ENCODE results near the gene NUDT14.

Gene NUDT14

DNA sequence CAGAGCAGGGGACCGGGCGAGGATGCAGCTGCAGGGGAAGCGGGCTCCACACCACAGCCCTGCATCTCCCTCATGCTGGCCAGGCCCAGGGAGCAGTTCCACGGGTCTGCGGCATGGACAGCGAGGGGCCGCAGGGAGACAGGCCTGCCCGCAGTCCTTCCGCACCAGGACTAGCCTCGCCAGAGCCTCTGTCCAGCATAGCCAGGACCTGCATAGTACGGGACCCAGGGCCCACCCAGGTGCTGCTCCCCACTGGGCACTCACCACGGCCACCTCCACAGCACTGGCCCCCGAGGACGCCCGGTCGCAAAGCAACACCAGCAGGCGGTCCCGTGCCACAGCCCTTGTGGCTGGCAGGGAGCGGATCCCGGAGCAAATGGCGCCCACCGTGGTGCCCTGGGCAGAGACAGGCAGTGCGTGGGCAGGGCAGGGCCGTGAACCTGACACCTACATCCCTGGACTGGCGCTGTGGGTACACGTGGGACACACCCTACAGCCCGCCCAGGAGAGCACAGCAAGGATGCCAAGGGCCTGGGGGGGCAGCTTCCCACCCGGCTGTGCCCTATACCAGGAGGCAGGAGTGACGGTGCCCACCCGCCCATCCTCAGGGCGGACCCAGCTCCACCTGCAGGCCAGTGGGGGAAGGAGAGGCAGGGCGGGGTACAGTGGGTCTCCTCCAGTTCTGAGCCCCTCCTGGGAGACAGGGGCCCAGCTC, 36.3 kb downstream of the NUDT14 start:
- DNase-seq = no peak

DNA sequence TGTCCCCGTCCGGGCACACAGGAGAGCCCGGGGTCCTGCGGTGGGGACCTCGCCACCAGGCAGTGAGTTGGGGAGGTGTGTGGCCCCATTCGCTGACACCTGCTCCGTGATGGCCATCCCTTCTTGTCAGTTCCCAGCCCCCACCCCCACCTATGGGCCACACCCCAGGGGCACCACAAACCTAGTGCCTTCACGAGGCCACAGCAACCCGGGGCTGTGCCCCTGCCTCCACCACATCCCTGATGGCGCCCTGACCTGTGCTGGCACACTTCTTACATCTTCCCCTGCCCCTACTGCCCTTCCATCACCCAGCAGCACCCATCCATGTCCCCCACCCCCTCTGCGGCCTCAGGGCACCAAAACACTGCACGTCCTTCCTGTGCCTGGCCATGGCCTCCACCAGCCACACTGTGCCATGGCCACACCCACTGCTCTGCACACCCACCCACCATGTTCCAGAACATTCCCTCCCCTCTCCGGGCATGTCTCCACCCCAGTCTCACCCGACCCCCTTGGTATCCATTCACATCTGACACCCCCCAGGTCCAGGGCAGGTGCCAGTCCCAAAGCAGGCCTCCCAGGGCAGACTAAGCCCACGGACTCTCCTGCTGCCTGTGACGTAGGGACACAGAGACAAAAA, 37.0 kb downstream of the NUDT14 start:
- DNase-seq = no peak

DNA sequence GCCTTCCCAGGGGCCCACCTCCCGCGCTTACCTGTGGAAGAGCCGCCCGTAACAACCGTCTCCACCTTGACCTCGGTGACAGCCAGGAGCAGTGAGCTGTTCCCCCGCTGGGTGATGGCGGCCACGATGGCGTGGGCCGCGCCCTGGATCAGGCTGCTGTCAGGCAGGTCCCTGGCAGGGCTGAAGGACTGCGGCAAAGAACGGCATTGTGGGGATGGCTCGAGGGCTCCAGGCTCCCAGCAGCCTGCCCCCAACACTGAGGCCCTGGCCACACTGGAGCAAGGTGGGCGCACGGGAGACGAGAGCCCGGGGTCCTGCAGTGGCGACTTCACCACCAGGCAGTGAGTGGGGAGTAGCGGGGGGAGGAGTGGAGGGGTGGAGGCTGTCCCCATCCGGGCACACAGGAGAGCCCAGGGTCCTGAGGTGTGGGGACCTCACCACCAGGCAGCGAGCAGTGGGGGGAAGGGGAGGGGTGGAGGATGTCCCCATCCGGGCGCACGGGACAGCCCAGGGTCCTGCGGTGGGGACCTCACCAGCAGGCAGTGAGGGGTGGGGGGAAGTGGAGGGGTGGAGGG, 37.6 kb downstream of the NUDT14 start:
- DNase-seq = no peak

DNA sequence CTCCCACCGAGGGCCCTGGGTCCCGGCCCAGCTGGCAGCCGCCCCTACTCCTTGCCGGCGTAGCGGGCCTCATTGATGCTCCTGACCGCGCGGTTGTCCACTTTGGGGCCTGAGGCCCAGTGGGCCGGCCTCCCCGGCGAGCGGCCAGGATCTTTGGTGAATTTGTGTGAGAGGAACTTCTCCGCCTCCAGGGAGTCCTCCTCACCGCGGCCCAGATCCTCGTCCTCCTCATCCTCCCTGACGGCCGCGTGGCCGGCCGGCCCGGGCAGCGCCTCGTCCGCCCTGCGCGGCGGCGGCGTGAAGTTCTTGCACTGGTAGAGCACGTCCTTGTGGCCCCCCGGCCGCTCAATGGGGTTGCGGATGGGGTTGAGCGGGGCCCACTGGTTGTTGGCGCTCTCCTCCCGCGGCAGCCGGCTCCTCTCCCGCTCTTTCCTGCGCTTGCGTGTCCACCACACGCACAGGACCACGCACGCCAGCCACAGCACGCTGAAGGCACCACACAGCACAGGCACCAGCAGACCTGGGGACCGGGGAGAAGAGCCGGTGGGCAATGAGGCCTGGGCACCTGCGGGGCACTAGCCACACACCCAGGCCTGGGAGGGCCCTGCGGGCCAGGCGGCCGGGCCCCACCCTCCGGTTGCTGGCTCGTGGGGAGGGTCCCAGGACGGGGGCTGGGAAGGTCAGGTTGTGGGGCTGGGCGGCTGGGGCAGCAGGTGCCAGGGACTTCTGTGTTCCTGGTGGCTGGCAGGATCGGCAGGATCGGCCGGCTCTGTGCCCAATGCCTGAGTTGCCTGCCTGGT, 38.3 kb downstream of the NUDT14 start:
- no peak for DNase-seq

DNA sequence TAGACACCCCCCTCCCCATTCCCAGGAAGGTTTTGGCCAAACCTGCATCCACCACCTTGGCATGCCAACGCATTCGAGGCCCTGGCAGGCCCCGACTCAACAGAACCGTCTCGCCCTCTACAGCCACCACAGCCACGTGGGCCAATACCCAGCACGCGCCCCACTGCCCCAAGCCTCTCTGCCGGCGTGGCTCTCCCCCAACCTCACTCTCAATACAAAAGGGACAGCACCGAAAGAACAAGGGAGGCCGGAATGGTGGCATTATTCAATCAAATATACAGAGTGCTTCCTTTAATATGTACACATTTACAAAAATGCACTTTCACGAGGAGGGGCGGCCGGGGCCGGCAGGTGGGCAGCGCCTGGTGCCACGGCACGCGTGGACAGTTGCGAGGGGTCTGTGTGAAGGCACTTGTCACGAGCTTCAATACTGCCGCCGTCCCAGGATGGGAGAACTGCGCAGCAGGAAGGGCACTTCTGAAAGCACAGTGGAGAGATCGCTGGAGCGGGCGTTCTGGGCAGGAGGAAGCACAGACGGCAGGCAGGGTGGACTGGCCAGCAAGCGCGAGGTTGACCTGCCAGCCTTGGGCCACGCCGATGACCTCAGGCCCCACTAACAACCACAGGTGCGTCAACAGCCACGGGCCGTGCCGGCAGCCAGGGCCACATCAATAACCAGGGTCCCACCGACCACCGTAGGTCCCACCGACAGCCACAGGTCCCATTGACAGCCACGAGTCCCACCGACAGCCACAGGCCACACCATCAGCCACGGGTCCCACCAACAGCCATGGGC, 39.4 kb downstream of the NUDT14 start:
- DNase-seq = no peak

DNA sequence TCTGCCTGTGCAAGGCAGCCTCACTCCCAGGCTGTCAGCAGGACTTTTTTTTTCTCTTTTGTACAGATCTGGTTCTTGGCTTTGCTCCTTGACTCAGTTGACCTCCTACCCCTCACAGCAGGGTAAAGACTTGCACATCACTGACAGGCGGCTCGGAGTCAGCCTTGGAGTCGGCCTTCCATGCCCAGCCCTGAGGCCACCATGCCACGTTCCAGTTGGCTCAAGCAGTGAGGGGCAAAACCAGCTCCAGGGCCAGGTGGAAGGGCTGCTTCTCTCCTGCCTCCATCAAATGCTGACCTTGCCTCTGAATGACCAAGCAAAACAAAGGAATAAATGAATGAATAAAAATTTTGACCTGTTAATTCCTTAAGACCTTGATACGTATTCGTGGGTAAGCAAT, 40.1 kb downstream of the NUDT14 start:
- no peak for DNase-seq

DNA sequence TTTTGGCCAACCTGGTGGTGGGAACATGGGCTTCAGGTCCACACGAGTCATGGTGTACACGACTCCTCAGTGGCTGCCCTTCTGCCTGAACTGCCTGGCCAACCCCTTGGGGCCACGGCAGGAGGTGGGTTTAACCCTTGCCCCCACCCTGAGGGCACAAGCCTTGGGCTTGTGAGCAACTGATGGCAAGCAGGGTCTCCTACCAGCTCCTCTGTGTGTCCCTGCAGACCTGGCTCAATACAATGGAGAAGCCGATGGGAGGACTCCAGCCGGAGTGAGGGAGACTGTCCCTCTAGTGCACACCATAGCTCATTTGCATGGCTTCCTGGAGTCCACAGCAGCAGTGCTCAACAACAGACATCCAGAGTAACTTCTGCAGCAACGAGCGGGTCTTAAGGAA, 40.5 kb downstream of the NUDT14 start:
- DNase-seq = no peak

DNA sequence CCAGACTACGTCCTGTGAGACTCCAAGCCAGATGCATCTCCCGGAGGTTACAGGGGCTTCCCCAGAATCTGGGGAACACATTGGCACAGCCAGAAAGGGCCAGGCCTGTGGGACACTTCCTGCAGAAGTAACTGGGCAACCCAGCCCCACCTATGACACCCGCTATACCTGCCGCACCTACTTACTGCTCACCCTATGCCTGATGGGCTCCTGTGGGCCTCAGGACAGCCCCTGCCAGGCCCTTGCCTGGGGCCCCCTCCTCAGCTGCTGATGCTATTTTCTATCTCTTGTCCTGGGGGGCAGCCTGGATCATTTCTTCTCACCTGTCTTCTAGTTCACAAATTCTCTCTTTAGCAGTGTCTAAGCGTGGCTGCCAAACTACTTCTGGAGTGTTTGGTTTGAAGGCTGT, 41.3 kb downstream of the NUDT14 start:
- no peak for DNase-seq

DNA sequence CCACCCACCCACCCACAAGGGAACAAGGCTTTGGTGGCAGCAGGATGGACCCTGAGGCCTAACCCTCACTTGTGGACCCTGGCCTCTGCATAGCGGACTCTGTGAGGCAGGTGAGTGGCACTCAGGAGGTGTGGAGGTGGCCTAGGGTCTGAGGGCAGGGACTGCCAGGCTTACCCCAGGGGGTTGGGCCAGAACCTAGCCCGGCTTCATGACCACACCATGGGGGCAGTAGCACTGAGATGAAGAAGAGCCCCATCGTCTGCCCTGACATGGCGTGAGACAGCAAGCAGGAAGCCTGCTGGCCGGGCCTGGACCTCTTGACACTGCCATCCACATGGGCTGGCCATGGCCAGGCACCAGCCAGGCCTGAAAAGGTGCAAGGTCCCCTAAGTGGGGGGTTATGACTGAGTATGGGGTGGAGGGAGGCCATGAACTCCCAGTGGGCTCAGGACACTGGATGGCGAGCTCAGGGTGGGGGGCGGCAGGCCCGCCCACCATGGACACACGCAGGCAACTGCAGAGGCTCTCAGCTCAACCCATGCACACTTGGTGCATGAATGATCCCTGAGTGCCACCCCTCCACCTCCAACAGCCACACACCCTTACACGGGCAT, 41.8 kb downstream of the NUDT14 start:
- DNase-seq = no peak

DNA sequence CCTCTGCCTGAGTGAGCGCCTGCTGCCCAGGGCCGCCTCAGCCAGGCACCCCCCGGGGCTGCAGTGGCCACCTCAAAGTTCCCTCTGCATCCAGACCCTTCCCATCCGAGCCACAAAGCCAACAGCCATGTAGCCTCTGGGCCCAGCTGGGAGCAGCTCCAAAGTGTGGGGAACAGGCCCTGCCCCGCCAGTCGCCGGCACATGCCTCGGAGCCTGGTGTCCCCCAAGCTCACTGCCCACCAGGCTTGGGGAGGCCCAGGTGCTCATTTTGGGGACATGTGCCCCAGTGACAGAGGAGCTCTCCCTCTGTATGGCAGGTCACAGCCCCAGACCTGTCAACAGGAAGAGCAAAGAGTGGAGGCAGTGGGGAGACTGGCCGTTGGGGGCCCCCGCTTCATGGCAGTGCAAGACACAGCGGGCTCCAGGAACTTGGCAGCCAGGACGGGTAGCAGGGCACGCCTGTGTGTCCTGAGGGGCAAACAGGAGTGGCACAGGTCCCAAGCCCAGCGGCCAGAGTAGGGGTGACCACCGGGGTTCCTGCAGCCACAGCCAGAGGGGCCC, 42.5 kb downstream of the NUDT14 start:
- DNase-seq = no peak

DNA sequence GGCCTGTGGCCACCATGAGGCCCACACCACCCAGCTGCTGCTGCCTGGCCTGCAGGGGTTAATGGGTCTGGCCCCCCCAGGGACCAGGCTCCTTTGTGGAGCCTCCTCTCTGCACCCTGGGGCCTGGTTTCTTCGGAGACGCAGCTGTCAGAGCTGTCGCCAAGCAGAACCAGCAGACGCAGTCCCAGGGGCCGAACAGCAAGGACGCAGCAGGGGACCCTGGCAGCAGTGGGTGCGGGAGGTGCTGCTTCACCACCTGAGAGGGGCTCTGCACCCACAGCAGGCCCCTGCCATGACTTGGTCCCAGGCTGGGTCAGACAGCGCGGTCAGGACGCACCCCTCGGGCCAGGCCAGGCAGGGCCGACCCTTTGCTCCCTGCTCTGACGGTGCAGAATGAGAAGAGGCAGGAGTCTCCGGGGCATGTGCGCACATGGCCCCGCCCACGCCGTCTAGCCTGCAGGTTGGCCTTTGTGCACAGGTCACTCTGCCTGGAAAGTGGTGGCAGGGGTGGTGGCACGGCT, 43.0 kb downstream of the NUDT14 start:
- DNase-seq = no peak

DNA sequence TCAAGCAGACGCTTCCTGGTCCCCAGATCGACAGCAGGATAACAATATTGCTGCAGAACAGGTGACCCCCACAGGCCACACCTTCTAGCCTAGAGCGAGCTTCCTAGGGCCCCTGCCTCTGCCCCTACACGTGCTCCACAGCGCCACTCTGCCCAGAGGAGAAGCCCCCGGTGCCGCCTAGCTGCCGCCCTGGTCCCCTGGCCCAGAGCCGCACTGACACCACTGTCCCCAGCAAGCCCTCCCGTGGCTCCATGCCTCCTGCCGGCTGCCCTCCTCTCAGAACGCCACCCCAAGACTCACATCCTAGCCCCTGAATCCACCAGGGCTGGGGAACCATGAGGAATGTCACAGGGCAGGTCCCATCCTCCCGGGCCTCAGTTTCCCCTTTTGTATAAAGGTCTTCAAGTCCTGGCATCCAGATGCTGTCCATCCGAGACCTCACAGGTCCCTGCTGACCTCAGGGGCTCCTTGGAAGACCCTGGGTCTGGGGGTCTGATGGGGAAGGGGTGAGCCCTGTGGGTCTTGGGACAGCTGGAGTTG, 43.6 kb downstream of the NUDT14 start:
- no peak for DNase-seq

DNA sequence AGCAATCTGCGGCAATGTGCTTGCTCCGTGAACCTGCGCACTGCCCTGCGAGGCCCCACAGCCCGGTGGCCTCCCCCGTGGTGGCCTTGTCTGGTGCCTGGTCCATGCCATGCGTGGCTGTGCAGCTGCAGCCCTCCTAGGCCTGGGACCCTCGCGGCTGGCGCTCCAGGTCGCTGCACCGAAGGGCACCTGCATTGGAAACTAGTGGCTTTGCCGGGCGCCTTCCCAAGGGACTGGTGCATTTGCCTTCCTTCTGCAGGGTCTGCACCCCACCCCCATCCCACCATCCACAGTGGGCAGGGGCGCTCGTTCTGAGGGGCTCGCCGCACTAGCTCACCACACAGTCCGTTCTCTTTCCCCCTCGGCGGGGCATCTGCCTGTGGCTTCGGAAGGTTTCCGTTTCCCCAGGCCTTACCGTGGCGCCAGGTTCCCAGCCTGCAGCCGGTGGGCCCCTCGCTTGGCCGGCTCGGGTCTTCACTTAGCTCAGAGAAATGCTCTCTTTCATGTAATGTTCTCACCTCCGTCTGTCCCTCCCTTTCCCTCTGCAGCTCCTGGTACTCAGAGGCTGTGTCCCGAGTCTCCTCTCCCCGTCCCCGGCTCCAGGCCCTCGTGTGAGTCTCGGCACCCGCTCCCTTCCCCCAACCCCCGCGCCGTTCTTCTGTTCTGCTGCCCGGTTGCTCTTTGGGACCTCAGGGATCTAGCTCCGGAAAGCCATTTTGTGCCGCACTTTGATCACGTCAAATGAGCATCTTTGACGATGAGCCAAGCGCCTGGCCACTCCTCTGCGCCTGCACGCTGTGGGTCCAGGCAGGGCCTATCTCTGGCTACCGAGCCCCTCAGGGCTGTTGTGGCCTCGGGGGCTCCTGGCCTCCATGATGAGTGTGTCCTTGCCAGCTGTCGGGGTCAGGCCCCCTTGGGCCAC, 44.5 kb downstream of the NUDT14 start:
- no peak for DNase-seq

DNA sequence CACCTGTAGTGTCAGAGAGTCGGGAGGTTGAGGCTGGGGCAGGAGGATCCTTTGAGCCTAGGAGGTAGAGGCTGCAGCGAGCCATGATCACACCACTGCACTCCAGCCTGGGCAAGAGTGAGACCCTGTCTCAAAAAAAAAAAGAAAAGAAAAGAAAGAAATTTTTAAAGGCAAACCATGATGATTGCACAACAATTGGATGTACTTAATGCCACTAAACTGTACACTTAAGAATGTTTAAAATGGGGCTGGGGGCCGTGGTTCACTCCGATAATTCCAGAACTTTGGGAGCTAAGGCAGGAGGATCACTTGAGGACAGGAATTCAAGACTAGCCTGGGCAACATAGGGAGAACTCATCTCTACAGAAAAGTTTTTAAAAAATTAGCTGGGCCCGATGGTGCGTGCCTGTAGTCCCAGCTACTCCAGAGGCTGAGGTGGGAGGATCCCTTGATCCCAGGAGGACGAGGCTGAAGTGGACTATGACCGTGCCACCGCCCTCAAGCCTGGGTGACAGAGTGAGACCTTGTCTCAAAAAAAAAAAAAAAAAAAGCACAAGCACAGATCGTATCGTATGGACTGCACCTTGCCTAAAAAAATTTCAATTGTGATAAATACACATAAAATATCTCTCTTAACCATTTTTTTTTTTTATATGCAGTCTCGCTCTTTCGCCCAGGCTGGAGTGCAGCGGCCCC, 45.3 kb downstream of the NUDT14 start:
- no peak for DNase-seq

DNA sequence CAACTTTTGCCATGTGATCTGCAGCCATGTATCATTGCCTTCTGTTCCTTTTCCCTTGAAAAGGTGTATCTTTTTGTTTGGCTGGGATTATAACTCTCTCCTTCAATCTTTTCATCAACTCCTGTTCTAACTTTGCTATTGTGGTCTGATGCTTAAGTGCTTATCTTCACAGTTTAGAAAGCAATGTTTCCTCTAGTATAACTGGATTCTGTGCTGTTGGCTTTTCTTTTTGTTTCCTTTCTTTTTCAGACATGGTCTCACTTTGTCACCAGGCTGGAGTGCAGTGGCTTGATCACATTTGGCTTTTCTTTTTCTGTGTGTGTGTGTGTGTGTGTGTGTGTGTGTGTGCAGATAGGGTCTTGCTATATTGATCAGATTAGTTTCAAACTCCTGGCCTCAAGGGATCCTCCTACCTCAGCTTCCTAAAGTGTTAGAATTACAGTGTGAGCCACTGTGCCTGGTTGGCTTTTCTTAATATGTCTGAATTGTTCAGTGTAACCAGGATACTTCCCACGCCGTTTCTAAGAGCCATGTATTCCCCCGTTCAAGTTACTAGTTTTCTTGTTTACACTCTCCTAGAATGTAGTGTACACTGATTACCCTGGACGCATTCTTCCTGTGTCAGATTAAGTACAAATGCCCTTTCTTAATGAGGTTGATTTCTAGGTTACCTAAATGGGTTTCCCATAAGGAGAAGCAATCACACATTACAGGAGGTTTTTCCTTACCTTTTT, 48.0 kb downstream of the NUDT14 start:
- DNase-seq = no peak

DNA sequence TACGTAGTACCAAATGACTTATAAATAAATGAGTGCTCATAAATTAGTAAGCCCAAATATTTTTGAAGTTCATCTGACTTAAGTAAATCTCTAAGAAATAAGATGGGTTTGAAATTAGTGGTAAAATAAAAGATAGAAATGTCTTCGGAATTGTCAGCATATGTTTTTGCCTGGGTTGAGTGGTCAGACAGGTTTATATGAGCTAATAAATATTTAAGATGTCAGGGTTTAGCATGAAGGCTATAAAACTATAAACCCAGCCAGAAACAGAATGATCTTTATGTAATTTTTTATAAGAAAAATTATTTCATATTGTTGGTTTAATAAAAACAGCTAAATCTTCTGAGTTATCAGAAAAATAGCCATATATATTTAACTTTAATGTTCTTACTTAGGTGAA, 49.9 kb downstream of the NUDT14 start:
- no peak for DNase-seq

DNA sequence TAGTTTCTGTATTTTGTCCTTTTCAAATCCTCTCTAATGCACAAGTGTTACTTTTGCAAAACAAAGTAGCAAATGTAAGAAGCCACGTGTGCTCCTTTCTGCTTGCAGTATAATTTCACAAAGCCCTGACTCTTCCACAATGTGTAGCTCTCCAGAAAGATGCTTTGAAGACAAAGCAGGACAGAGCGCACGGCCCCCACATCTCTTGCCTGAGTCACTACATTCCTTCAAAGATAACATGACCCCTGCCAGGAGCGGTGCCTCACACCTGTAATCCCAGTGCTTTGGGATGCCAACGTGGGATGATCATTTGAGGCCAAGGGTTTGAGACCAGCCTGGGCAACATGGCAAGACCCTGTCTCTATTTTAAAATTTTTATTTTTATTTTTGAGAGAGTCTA, 53.1 kb downstream of the NUDT14 start:
- DNase-seq = no peak

DNA sequence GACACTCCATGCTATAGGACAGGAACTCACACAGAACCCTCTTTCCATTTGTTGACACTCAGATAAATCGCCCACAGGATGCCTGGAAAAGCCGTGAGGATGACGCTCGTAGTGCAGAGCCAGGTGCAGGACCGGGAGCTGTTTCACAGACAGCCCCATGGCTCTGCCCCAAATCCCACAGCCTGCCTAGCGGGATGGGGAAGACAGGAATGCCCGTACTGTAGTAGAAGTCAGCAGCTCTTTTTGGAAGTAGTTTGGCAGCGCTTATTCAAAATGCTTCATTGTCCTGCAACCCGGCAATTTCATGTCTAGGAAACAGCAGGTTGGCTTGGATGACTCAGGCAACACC, 54.2 kb downstream of the NUDT14 start:
- DNase-seq = no peak

All from amniotic stem cell (primary cell).